Astrocyte (in vitro differentiated cells and primary cell): ENCODE measurements around the gene ANO7.

ENCODE experiments used
- CTCF ChIP-seq: IDR thresholded peaks from 2 replicates; pipeline ENCODE4 v1.5.1; 2011; ENCODE audit warnings: low read depth, mild to moderate bottlenecking, inconsistent platforms, low read length, moderate library complexity; ENCODE audit not compliant: insufficient read depth
- EZH2 ChIP-seq: IDR thresholded peaks from 2 replicates; pipeline ENCODE4 v1.6.1; 2012; ENCODE audit warnings: mild to moderate bottlenecking, low read length, inconsistent platforms; ENCODE audit not compliant: insufficient read depth

- no peak for TF ChIP-seq CTCF
- no peak for TF ChIP-seq EZH2
Measured at GRCh38 chr2:241228860-241229516, 40.5 kb downstream of the ANO7 start.
